Esophagus muscularis mucosa (tissue), 4 donors: ENCODE measurements around the gene TBCB. TPM values are rescaled to one million over a fixed set of nuclear protein-coding genes. Genes with fewer than 3 reads are reported as not detected.

Experiments
- DNase-seq: peaks from one replicate; pipeline ENCODE4 v3.0.0-alpha.2; 2017; ENCODE audit errors: extremely low spot score
- H3K27ac ChIP-seq, 4 donors: fragments of 200-600 bp; sonication (generic); replicated peaks in 1 of 4; 1 replicate in 3 of 4; 2 replicates in 1 of 4; pipeline ENCODE4 v1.5.1; 2016 to 2019; ENCODE audit warnings: mild to moderate bottlenecking in 1 of 4
- H3K27me3 ChIP-seq, 4 donors: fragments of 200-600 bp; sonication (generic); one replicate each; pipeline versions ENCODE4 v1.5.1 to v1.6.0; 2016 to 2019
- H3K36me3 ChIP-seq, 4 donors: fragments of 200-600 bp; sonication (generic); one replicate each; pipeline ENCODE4 v1.5.1; 2016 to 2019
- H3K4me1 ChIP-seq, 4 donors: fragments of 200-600 bp; sonication (generic); one replicate each; pipeline ENCODE4 v1.5.1; 2016 to 2019
- H3K4me3 ChIP-seq, 4 donors: fragments of 200-600 bp; sonication (generic); 1 replicate in 2 of 4; 2 replicates in 2 of 4; pipeline ENCODE4 v1.5.1; 2016 to 2019; ENCODE audit warnings: mild to moderate bottlenecking in 4 of 4, moderate library complexity in 1 of 4
- H3K9me3 ChIP-seq, 4 donors: fragments of 200-600 bp; sonication (generic); 1 replicate in 3 of 4; 2 replicates in 1 of 4; pipeline ENCODE4 v1.5.1; 2016 to 2019
- EP300 ChIP-seq: sonication (generic); formaldehyde crosslinking; IDR thresholded peaks from one replicate; pipeline ENCODE4 v1.6.1; 2017; ENCODE audit warnings: antibody characterized with exemption
- POLR2A ChIP-seq: fragments of 450-650 bp; IDR thresholded peaks from one replicate; pipeline ENCODE4 v1.6.1; 2017; ENCODE audit warnings: antibody characterized with exemption, moderate library complexity, mild to moderate bottlenecking, low read depth
- POLR2AphosphoS5 ChIP-seq, 2 donors: sonication (generic); formaldehyde crosslinking; IDR thresholded peaks; one replicate each; pipeline ENCODE4 v1.6.1; 2017; ENCODE audit warnings: antibody characterized with exemption in 2 of 2
- WGBS: methylation state at CpG from one replicate; pipeline ENCODE4 v1.1.5; 2018; 5-methylcytosine and 5-hydroxymethylcytosine counted together
- intact Hi-C: fragments of 100-400 bp; cut with DNase I; formaldehyde crosslinking; loops from one replicate; pipeline ENCODE4 v1.15.1; 2023
- total RNA-seq, 4 donors: library from RNA; depleted of rRNA; stranded (reverse); fragments of >200 nt; gene quantifications; one replicate each; pipeline versions ENCODE4 v1.1.0 to v1.2.1, GENCODE V29; 2016
- TF ChIP-seq, protein P1 (sequence below), 3 experiments: fragments of 200-600 bp in 2 of 3; fragments of 450-650 bp in 1 of 3; sonication (generic) in 2 of 3; IDR thresholded peaks; one replicate each; pipeline ENCODE4 v1.5.1; 2017 to 2019; ENCODE audit warnings: antibody characterized with exemption in 3 of 3, mild to moderate bottlenecking in 2 of 3, moderate library complexity in 1 of 3

Gene TBCB
- total RNA-seq, 4 donors from 2014 or later = 164 to 230 (median 192) TPM

DNA sequence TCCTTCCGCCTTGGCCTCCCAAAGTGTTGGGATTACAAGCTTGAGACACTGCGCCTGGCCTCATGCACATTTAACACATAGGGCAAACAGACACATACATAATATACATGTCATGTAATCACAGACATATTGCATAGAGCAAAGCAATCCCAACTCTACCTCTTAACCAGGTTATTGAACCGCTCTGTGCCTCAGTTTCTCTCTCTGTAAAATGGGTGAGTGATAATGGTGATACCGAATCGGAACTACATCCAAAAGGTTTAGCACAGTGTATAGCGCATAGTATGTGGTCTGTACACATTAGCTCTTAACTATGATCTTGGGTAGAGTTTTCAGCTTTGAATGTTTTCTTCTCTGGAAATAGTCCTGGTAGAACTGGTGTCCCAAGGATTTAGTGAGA is 29.4 kb downstream of the TBCB start:
- no peaks in the 10 kb centered on the region for H3K27me3 ChIP-seq
- no peak overlapping the region for H3K27ac ChIP-seq
- H3K36me3 ChIP-seq = peaks cover 49 to 80% (median 76%) of the 10 kb centered on the region in 4 donors
- H3K9me3 ChIP-seq = no peaks in the 10 kb centered on the region
- TF ChIP-seq POLR2A (no peak), POLR2AphosphoS5 (IDR thresholded peaks at IDR 0.05) (no peak), EP300 (no peak)
- TF ChIP-seq, protein P1, sequence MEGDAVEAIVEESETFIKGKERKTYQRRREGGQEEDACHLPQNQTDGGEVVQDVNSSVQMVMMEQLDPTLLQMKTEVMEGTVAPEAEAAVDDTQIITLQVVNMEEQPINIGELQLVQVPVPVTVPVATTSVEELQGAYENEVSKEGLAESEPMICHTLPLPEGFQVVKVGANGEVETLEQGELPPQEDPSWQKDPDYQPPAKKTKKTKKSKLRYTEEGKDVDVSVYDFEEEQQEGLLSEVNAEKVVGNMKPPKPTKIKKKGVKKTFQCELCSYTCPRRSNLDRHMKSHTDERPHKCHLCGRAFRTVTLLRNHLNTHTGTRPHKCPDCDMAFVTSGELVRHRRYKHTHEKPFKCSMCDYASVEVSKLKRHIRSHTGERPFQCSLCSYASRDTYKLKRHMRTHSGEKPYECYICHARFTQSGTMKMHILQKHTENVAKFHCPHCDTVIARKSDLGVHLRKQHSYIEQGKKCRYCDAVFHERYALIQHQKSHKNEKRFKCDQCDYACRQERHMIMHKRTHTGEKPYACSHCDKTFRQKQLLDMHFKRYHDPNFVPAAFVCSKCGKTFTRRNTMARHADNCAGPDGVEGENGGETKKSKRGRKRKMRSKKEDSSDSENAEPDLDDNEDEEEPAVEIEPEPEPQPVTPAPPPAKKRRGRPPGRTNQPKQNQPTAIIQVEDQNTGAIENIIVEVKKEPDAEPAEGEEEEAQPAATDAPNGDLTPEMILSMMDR (IDR thresholded peaks at IDR 0.05) = no peak
- H3K4me3 ChIP-seq = no peak overlapping the region
- intact Hi-C loops = no loop called here
- DNase-seq = no peak
- H3K4me1 ChIP-seq = peaks cover 12 to 30% (median 17%) of the 10 kb centered on the region in 4 donors
- 96% methylated on average over 6 of the region's 6 CpGs for WGBS

DNA sequence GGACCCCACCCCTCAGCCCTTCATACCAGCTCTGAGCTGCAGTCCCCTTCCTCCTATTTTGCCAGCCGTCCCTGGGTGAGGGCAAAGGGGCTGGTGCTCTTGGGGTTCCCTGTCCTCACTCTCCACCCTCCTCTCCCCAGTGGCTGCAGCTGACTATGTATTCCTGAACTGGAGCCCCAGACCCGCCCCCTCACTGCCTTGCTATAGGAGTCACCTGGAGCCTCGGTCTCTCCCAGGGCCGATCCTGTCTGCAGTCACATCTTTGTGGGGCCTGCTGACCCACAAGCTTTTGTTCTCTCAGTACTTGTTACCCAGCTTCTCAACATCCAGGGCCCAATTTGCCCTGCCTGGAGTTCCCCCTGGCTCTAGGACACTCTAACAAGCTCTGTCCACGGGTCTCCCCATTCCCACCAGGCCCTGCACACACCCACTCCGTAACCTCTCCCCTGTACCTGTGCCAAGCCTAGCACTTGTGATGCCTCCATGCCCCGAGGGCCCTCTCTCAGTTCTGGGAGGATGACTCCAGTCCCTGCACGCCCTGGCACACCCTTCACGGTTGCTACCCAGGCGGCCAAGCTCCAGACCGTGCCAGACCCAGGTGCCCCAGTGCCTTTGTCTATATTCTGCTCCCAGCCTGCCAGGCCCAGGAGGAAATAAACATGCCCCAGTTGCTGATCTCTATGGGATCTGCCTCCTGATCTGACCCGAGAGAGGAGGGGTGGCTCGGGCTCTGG is 34.6 kb downstream of the TBCB start:
- 72% methylated on average over 13 of the region's 13 CpGs for WGBS
- Histone ChIP-seq H3K4me3 (no peak overlapping the region), H3K9me3 (no peaks in the 10 kb centered on the region), H3K27me3 (no peaks in the 10 kb centered on the region), H3K4me1 (peaks cover 31 to 53% (median 36%) of the 10 kb centered on the region in 4 donors), H3K27ac (peak overlapping the region; percentile 92 to 98 (median 96)), H3K36me3 (peaks cover 39 to 64% (median 61%) of the 10 kb centered on the region in 4 donors)
- no peak for TF ChIP-seq EP300
- TF ChIP-seq POLR2AphosphoS5 (IDR thresholded peaks at IDR 0.05) = no peak
- TF ChIP-seq, protein P1 (IDR thresholded peaks at IDR 0.05) = no peak
- TF ChIP-seq POLR2A = no peak
- no peak for DNase-seq
- intact Hi-C loops = no loop called here

DNA sequence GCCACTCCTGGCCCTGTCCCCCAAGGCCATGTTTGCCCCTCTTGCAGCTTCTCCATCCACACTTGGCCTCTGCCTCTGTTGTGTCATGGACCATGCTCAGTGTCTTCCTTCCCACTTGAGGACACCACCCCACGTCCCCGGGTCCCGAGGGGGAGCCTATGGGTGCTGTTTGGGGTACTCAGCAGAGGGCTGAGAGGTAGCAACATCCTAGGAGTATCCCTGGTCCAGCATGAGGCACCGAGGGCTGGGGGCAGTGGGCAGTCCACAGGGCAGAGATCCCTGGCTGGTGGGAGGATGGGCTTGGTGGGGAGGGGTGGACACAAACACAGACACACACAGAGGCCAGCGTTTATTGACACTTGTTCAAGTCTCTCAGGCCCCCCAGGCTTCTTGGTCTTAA is 35.3 kb downstream of the TBCB start:
- WGBS = 59% methylated on average over 5 of the region's 5 CpGs
- Histone ChIP-seq H3K27me3 (no peaks in the 10 kb centered on the region), H3K9me3 (no peaks in the 10 kb centered on the region), H3K4me1 (peaks cover 31 to 53% (median 36%) of the 10 kb centered on the region in 4 donors), H3K4me3 (peak overlapping the region in 3 of 4 donors; percentile 52 to 68 (median 61)), H3K27ac (peak overlapping the region; percentile 92 to 98 (median 96)), H3K36me3 (peaks cover 35 to 57% (median 53%) of the 10 kb centered on the region in 4 donors)
- TF ChIP-seq EP300 (no peak), POLR2A (no peak), POLR2AphosphoS5 (IDR thresholded peaks at IDR 0.05) (no peak)
- TF ChIP-seq, protein P1 (IDR thresholded peaks at IDR 0.05) = no peak
- intact Hi-C loops = no loop called here
- no peak for DNase-seq

DNA sequence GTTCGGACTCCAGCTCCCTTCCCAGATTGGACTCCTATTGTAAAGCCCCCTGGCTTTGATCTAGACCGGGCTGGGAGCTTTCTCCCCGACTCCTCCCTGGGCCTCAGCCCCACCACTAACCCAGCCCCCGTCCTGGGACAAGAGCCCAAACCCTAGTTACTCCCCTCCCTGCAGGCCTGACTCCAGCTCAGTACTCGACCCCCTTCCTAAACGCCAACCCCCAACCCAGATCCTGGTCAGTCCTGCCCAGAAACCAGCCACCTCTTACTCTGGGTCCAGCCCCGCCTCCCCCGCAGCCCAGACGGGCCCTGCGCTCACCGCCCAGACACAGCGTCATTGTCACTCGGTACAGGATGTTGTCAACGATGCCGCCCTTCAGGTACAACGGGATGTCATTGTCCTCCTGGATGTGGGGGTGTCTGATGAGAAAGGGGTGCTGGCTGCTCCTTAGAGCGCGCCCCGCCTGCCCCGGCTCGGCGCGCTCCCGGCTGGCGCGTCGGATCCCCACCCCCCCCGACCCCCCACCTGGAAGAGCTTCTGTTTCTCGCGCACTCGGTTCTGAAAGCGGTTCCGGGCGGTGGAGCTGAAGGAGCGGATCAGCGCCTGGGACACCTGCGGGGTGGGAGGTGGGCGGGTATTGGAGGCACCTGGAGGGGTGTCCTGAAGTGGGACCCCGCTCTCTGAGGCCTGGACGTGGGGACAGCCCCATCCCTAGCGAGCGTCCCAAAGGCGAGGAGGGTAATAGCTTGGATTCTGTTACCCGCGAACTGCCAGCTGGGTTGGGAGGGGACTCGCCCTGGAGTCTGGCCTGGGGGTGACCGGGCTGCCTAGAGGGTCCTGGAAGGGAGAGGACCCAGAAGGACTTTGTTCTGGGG is 36.1 kb downstream of the TBCB start:
- DNase-seq = no peak
- WGBS = 30% methylated on average over 12 of the region's 47 CpGs
- peak overlapping the region; percentile 92 to 98 (median 96) for H3K27ac ChIP-seq
- intact Hi-C loops = no loop called here
- no peaks in the 10 kb centered on the region for H3K27me3 ChIP-seq
- peaks cover 31 to 53% (median 36%) of the 10 kb centered on the region in 4 donors for H3K4me1 ChIP-seq
- H3K9me3 ChIP-seq = no peaks in the 10 kb centered on the region
- H3K4me3 ChIP-seq = peak overlapping the region; percentile 52 to 74 (median 64)
- H3K36me3 ChIP-seq = peaks cover 27 to 49% (median 45%) of the 10 kb centered on the region in 4 donors
- TF ChIP-seq POLR2A = peak; percentile 17
- peak; percentile 82 to 88 for TF ChIP-seq POLR2AphosphoS5 (IDR thresholded peaks at IDR 0.05)
- no peak for TF ChIP-seq EP300
- TF ChIP-seq, protein P1 (IDR thresholded peaks at IDR 0.05) = no peak
